CD14-positive monocyte (primary cell): ENCODE results near the gene NLGN1. TPM values are rescaled to one million over a fixed set of nuclear protein-coding genes. Genes with fewer than 3 reads are reported as not detected.

Experiments
- DNase-seq, 3 donors: peaks; one replicate each; pipeline ENCODE4 v3.0.0-alpha.2; 2011 to 2022
- H2AFZ ChIP-seq: 2 replicates; pipeline ENCODE4 v1.6.0; 2012; ENCODE audit warnings: mild to moderate bottlenecking, low read depth, low read length, inconsistent platforms; ENCODE audit not compliant: insufficient read depth, poor library complexity, severe bottlenecking
- H3K27ac ChIP-seq, 2 donors: 1 replicate in 1 of 2; 2 replicates in 1 of 2; pipeline ENCODE4 v1.5.1; 2012 to 2013; ENCODE audit warnings: low read length in 2 of 2, control low read depth in 1 of 2, inconsistent platforms in 1 of 2, low read depth in 1 of 2, mild to moderate bottlenecking in 1 of 2
- H3K27me3 ChIP-seq, 2 donors: one replicate each; pipeline versions ENCODE4 v1.6.0 to v1.6.1; 2011 to 2013; ENCODE audit warnings: low read length in 2 of 2; ENCODE audit not compliant: control insufficient read depth in 2 of 2, insufficient read depth in 2 of 2
- H3K36me3 ChIP-seq, 2 donors: replicated peaks in 1 of 2; 1 replicate in 1 of 2; 2 replicates in 1 of 2; pipeline versions ENCODE4 v1.5.1 to v1.6.1; 2012 to 2013; ENCODE audit warnings: low read length in 2 of 2, control low read depth in 1 of 2, inconsistent platforms in 1 of 2, mild to moderate bottlenecking in 1 of 2; ENCODE audit not compliant: insufficient read depth in 2 of 2, control insufficient read depth in 1 of 2
- H3K4me1 ChIP-seq, 2 donors: 1 replicate in 1 of 2; 2 replicates in 1 of 2; pipeline versions ENCODE4 v1.5.1 to v1.6.1; 2012 to 2013; ENCODE audit warnings: low read length in 2 of 2, control low read depth in 1 of 2, inconsistent platforms in 1 of 2, mild to moderate bottlenecking in 1 of 2, moderate library complexity in 1 of 2; ENCODE audit not compliant: insufficient read depth in 2 of 2, control insufficient read depth in 1 of 2
- H3K4me2 ChIP-seq: replicated peaks from 2 replicates; pipeline ENCODE3; 2012; ENCODE audit warnings: low read length, moderate library complexity, mild to moderate bottlenecking; ENCODE audit not compliant: poor library complexity, severe bottlenecking; ENCODE audit errors: extremely low read depth
- H3K4me3 ChIP-seq, 3 experiments: fragments of 200-600 bp in 1 of 3; sonication (generic) in 1 of 3; replicated peaks in 1 of 3; 1 replicate in 2 of 3; 2 replicates in 1 of 3; pipeline ENCODE4 v1.5.1; 2011 to 2013; ENCODE audit warnings: low read length in 3 of 3, mild to moderate bottlenecking in 3 of 3, control low read depth in 2 of 3, low read depth in 2 of 3, inconsistent platforms in 1 of 3, moderate library complexity in 1 of 3
- H3K79me2 ChIP-seq: 2 replicates; pipeline ENCODE4 v1.6.0; 2012; ENCODE audit warnings: mild to moderate bottlenecking, control low read depth, inconsistent platforms, low read length, moderate library complexity; ENCODE audit not compliant: insufficient read depth
- H3K9ac ChIP-seq: 2 replicates; pipeline ENCODE4 v1.6.0; 2017; ENCODE audit warnings: low read length, mild to moderate bottlenecking; ENCODE audit not compliant: insufficient read depth, poor library complexity, severe bottlenecking
- H3K9me3 ChIP-seq, 2 donors: replicated peaks in 1 of 2; 1 replicate in 1 of 2; 2 replicates in 1 of 2; pipeline versions ENCODE4 v1.5.1 to v1.6.1; 2012 to 2013; ENCODE audit warnings: low read length in 2 of 2, control low read depth in 1 of 2; ENCODE audit not compliant: control insufficient read depth in 1 of 2, insufficient read depth in 1 of 2
- H4K20me1 ChIP-seq: 2 replicates; pipeline ENCODE4 v1.6.0; 2012; ENCODE audit warnings: mild to moderate bottlenecking, low read length, control low read depth, moderate library complexity; ENCODE audit not compliant: insufficient read depth
- H3K27ac Mint-ChIP-seq, 7 donors: one replicate each; pipeline ENCODE4 v1.8.0; 2020; ENCODE audit warnings: mild to moderate bottlenecking in 7 of 7, mixed read lengths in 7 of 7, moderate library complexity in 6 of 7, inconsistent platforms in 2 of 7
- H3K27me3 Mint-ChIP-seq, 3 donors: one replicate each; pipeline ENCODE4 v1.8.0; 2021 to 2022; ENCODE audit warnings: low read depth in 3 of 3, mild to moderate bottlenecking in 3 of 3, mixed read lengths in 3 of 3, moderate library complexity in 3 of 3, inconsistent platforms in 1 of 3
- H3K36me3 Mint-ChIP-seq, 2 donors: one replicate each; pipeline ENCODE4 v1.8.0; 2020; ENCODE audit warnings: mixed read lengths in 2 of 2, inconsistent platforms in 1 of 2, mild to moderate bottlenecking in 1 of 2
- H3K4me1 Mint-ChIP-seq: one replicate; pipeline ENCODE4 v1.8.0; 2020; ENCODE audit warnings: mild to moderate bottlenecking, mixed read lengths
- H3K4me3 Mint-ChIP-seq, 2 donors: one replicate each; pipeline ENCODE4 v1.8.0; 2020; ENCODE audit warnings: mild to moderate bottlenecking in 2 of 2, mixed read lengths in 2 of 2, moderate library complexity in 1 of 2
- H3K9me3 Mint-ChIP-seq, 7 donors: one replicate each; pipeline ENCODE4 v1.8.0; 2020 to 2022; ENCODE audit warnings: mixed read lengths in 7 of 7, mild to moderate bottlenecking in 6 of 7, moderate library complexity in 6 of 7, inconsistent platforms in 2 of 7
- WGBS: methylation state at CpG from one replicate; pipeline ENCODE4 v1.1.5; 2013; ENCODE audit warnings: missing lambda C conversion rate; ENCODE audit not compliant: insufficient coverage; 5-methylcytosine and 5-hydroxymethylcytosine counted together
- intact Hi-C, 2 donors: fragments of 100-400 bp; cut with micrococcal nuclease; formaldehyde crosslinking; loops; one replicate each; pipeline versions ENCODE4 v1.15.0 to v1.15.1; 2023
- polyA plus RNA-seq, 3 donors: library from polyadenylated mRNA; depleted of rRNA in 1 of 3; unstranded in 2 of 3; stranded (reverse) in 1 of 3; fragments of 300-500 nt in 2 of 3; fragments of >200 nt in 1 of 3; fragmentation: Illumina TruSeq in 2 of 3; gene quantifications; 1 replicate in 2 of 3; 2 replicates in 1 of 3; pipeline ENCODE4 v1.2.3, GENCODE V29; 2012 to 2021
- TF ChIP-seq, protein P1 (sequence below): fragments of 200-600 bp; IDR thresholded peaks from one replicate; pipeline ENCODE4 v1.8.0; 2022; ENCODE audit warnings: antibody characterized with exemption, mild to moderate bottlenecking

The NLGN1 gene
- polyA plus RNA-seq, 3 donors: not detected

DNA sequence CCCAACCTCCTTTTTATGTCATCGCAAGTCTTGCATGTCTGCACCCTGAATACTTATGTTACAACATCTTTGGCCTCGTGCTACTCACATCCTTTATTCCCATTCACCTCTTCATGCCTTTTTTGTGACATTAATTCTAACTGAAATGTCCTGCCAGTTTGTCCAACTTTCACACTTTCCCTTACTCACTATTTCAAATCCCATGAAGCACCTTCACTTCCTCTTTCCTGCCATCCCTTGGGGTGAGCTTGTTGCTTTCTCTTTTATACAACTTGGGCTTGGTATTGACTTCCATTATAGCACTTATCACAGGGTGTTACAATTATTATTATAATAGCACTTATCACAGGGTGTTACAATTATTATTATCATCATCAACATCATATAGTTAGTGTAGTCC lies 496.3 kb downstream of the NLGN1 start:
- H3K4me3 Mint-ChIP-seq: no peak overlapping the region
- TF ChIP-seq, protein P1, sequence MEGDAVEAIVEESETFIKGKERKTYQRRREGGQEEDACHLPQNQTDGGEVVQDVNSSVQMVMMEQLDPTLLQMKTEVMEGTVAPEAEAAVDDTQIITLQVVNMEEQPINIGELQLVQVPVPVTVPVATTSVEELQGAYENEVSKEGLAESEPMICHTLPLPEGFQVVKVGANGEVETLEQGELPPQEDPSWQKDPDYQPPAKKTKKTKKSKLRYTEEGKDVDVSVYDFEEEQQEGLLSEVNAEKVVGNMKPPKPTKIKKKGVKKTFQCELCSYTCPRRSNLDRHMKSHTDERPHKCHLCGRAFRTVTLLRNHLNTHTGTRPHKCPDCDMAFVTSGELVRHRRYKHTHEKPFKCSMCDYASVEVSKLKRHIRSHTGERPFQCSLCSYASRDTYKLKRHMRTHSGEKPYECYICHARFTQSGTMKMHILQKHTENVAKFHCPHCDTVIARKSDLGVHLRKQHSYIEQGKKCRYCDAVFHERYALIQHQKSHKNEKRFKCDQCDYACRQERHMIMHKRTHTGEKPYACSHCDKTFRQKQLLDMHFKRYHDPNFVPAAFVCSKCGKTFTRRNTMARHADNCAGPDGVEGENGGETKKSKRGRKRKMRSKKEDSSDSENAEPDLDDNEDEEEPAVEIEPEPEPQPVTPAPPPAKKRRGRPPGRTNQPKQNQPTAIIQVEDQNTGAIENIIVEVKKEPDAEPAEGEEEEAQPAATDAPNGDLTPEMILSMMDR: no peak
- no peak overlapping the region for H3K9ac ChIP-seq
- no peak overlapping the region for H3K27ac Mint-ChIP-seq
- no peaks in the 10 kb centered on the region for H3K27me3 Mint-ChIP-seq
- H3K4me1 Mint-ChIP-seq: peaks cover 2% of the 10 kb centered on the region
- no peak overlapping the region for H3K4me2 ChIP-seq
- DNase-seq: no peak
- H3K36me3 Mint-ChIP-seq: no peaks in the 10 kb centered on the region
- no peaks in the 10 kb centered on the region for H3K4me1 ChIP-seq
- no peaks in the 10 kb centered on the region for H3K9me3 ChIP-seq
- no peak overlapping the region for H3K27ac ChIP-seq
- H3K79me2 ChIP-seq: no peaks in the 10 kb centered on the region
- H4K20me1 ChIP-seq: no peaks in the 10 kb centered on the region
- no peak overlapping the region for H2AFZ ChIP-seq
- H3K36me3 ChIP-seq: no peaks in the 10 kb centered on the region
- H3K9me3 Mint-ChIP-seq: peaks cover 0 to 2% (median 0%) of the 10 kb centered on the region in 7 donors
- WGBS: 84% methylated on average over 2 of the region's 2 CpGs
- no peak overlapping the region for H3K4me3 ChIP-seq
- no peaks in the 10 kb centered on the region for H3K27me3 ChIP-seq
- intact Hi-C loops: no loop called here

DNA sequence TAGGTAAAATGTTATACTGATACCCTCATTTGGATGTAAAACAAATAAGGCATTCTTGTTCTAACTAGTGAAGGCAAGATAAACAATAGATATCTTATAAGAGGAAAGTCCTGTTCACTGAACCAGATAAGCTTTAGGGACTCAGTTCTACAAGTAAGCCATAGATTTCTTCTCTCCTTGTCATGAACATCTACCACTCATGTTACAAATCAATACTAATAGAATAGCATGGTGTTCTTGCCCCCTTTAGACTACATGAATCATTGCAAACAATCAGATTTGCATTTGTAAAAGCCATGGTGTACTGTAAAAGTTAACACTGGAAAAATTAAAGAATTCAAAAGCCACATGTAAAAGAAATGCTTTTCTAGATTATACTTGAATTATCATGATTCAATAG lies 500.1 kb downstream of the NLGN1 start:
- Histone ChIP-seq H3K9ac (no peak overlapping the region), H2AFZ (no peak overlapping the region), H3K9me3 (no peaks in the 10 kb centered on the region), H3K79me2 (no peaks in the 10 kb centered on the region), H3K27ac (no peak overlapping the region), H3K4me1 (no peaks in the 10 kb centered on the region), H3K36me3 (no peaks in the 10 kb centered on the region), H3K4me3 (no peak overlapping the region), H3K4me2 (no peak overlapping the region), H4K20me1 (no peaks in the 10 kb centered on the region), H3K27me3 (no peaks in the 10 kb centered on the region)
- TF ChIP-seq, protein P1: no peak
- H3K27ac Mint-ChIP-seq: no peak overlapping the region
- H3K36me3 Mint-ChIP-seq: no peaks in the 10 kb centered on the region
- intact Hi-C loops: no loop called here
- peaks cover 0 to 2% (median 0%) of the 10 kb centered on the region in 7 donors for H3K9me3 Mint-ChIP-seq
- H3K4me3 Mint-ChIP-seq: no peak overlapping the region
- H3K27me3 Mint-ChIP-seq: no peaks in the 10 kb centered on the region
- no peaks in the 10 kb centered on the region for H3K4me1 Mint-ChIP-seq
- DNase-seq: no peak
